GM12878 (cell line): ENCODE results near the gene AIP. TPM values are rescaled to one million over a fixed set of nuclear protein-coding genes. Genes with fewer than 3 reads are reported as not detected.

Experiments
- E2F4 ChIP-seq: IDR thresholded peaks from 2 replicates; pipeline ENCODE4 v1.6.1; 2012; ENCODE audit warnings: low read depth, low read length, improper control_type of control experiment
- E2F8 ChIP-seq: fragments of 450-650 bp; IDR thresholded peaks from 2 replicates; pipeline ENCODE4 v1.6.1; 2018; ENCODE audit warnings: mild to moderate bottlenecking, low read depth, moderate library complexity; ENCODE audit not compliant: partially characterized antibody
- EZH2 ChIP-seq: IDR thresholded peaks from 2 replicates; pipeline ENCODE4 v1.6.1; 2012; ENCODE audit warnings: low read depth, mild to moderate bottlenecking, control low read depth, inconsistent platforms, low read length, borderline replicate concordance; ENCODE audit not compliant: control insufficient read depth
- FOS ChIP-seq: IDR thresholded peaks from 3 replicates; pipeline ENCODE4 v1.6.1; 2011; ENCODE audit warnings: borderline replicate concordance; ENCODE audit not compliant: insufficient read length; ENCODE audit errors: extremely low read depth
- FOXK2 ChIP-seq: fragments of 450-650 bp; IDR thresholded peaks from 2 replicates; pipeline ENCODE4 v1.6.1; 2017; ENCODE audit warnings: mild to moderate bottlenecking, moderate library complexity
- GABPA ChIP-seq: IDR thresholded peaks from 2 replicates; pipeline ENCODE4 v1.6.1; 2014; ENCODE audit warnings: antibody characterized with exemption, low read depth, mild to moderate bottlenecking, inconsistent platforms
- HCFC1 ChIP-seq: fragments of 150-350 bp; IDR thresholded peaks from 2 replicates; pipeline ENCODE4 v1.6.1; 2014; ENCODE audit warnings: low read length
- NFXL1 ChIP-seq: fragments of 450-650 bp; IDR thresholded peaks from 2 replicates; pipeline ENCODE4 v1.6.1; 2017; ENCODE audit warnings: antibody characterized with exemption, mild to moderate bottlenecking, borderline replicate concordance
- NRF1 ChIP-seq: conservative IDR thresholded peaks from 2 replicates; pipeline ENCODE4 v1.6.1; 2011; ENCODE audit warnings: mild to moderate bottlenecking, low read depth, low read length, improper control_type of control experiment
- RCOR1 ChIP-seq: conservative IDR thresholded peaks from 2 replicates; pipeline ENCODE4 v1.6.1; 2012; ENCODE audit warnings: low read depth, low read length, improper control_type of control experiment
- SUZ12 ChIP-seq: fragments of 200-600 bp; sonication (generic); IDR thresholded peaks from one replicate; pipeline ENCODE4 v1.6.1; 2018; ENCODE audit warnings: antibody characterized with exemption, mild to moderate bottlenecking; ENCODE audit not compliant: unreplicated experiment
- TARDBP ChIP-seq: IDR thresholded peaks from 2 replicates; pipeline ENCODE4 v1.6.1; 2016; ENCODE audit warnings: borderline replicate concordance
- TCF3 ChIP-seq: IDR thresholded peaks from 2 replicates; pipeline ENCODE4 v1.6.1; 2012; ENCODE audit warnings: low read depth, mild to moderate bottlenecking, low read length, borderline replicate concordance; ENCODE audit not compliant: insufficient read depth
- YY1 ChIP-seq: IDR thresholded peaks from 2 replicates; pipeline ENCODE4 v1.6.1; 2011; ENCODE audit warnings: low read depth, mild to moderate bottlenecking, low read length
- ZNF24 ChIP-seq: fragments of 450-650 bp; IDR thresholded peaks from 2 replicates; pipeline ENCODE4 v1.6.1; 2017; ENCODE audit warnings: antibody characterized with exemption, mild to moderate bottlenecking
- ZNF274 ChIP-seq: IDR thresholded peaks from one replicate; pipeline ENCODE4 v1.8.0; 2011; ENCODE audit not compliant: insufficient read length, insufficient read depth
- ZNF622 ChIP-seq: fragments of 450-650 bp; IDR thresholded peaks from 2 replicates; pipeline ENCODE4 v1.6.1; 2017; ENCODE audit warnings: mild to moderate bottlenecking, inconsistent platforms
- polyA plus RNA-seq, 11 experiments: library from polyadenylated mRNA; depleted of rRNA in 4 of 11; unstranded in 6 of 11; stranded (reverse) in 5 of 11; fragments of >200 nt; fragmentation: Nextera tagmentation in 4 of 11; fragmentation: Illumina TruSeq in 1 of 11; extraction: Ambion mirVana in 4 of 11; extraction: Trizol in 1 of 11; gene quantifications; 1 replicate in 1 of 11; 2 replicates in 10 of 11; pipeline versions ENCODE4 v1.2.1 to v1.2.3, GENCODE V29; 2011 to 2016; ENCODE audit warnings: inconsistent platforms in 2 of 11, missing spikeins in 2 of 11, low read depth in 1 of 11
- total RNA-seq, 4 experiments: library from RNA; depleted of rRNA in 3 of 4; stranded (reverse); fragments of >200 nt in 3 of 4; fragmentation: Illumina TruSeq in 1 of 4; extraction: Trizol in 1 of 4; gene quantifications; 2 replicates each; pipeline versions ENCODE4 v1.2.1 to v1.2.3, GENCODE V29; 2013 to 2021
- TF ChIP-seq, protein P1 (sequence below): IDR thresholded peaks from 2 replicates; pipeline ENCODE4 v1.6.1; 2012; ENCODE audit warnings: low read length, inconsistent platforms
- TF ChIP-seq, protein P2 (sequence below): fragments of 450-650 bp; IDR thresholded peaks from 2 replicates; pipeline ENCODE4 v1.6.1; 2016; ENCODE audit warnings: mild to moderate bottlenecking, moderate library complexity, borderline replicate concordance
- TF ChIP-seq, protein P3 (sequence below): fragments of 450-650 bp; IDR thresholded peaks from 2 replicates; pipeline ENCODE4 v1.6.1; 2014; ENCODE audit warnings: mild to moderate bottlenecking

AIP gene
- total and polyA plus RNA-seq, 10 of the 15 experiments (the other 5 are each of a cell fraction or from before 2014, with no cell fraction given), result 12.6 to 164 (median 104) TPM

GRCh38 chr11:67504950-67505581, 22.2 kb downstream of the AIP start, which contains the start of gene PITPNM1 (continued):
- TF ChIP-seq E2F8 (no peak), FOXK2 (no peak), NFXL1 (no peak), E2F4 (no peak), SUZ12 (no peak), TCF3 (no peak), ZNF274 (no peak), ZNF622 (no peak), FOS (no peak), GABPA (no peak), RCOR1 (no peak), EZH2 (no peak), YY1 (no peak), HCFC1 (no peak), TARDBP (no peak), NRF1 (no peak), ZNF24 (no peak)
- TF ChIP-seq, protein P1, sequence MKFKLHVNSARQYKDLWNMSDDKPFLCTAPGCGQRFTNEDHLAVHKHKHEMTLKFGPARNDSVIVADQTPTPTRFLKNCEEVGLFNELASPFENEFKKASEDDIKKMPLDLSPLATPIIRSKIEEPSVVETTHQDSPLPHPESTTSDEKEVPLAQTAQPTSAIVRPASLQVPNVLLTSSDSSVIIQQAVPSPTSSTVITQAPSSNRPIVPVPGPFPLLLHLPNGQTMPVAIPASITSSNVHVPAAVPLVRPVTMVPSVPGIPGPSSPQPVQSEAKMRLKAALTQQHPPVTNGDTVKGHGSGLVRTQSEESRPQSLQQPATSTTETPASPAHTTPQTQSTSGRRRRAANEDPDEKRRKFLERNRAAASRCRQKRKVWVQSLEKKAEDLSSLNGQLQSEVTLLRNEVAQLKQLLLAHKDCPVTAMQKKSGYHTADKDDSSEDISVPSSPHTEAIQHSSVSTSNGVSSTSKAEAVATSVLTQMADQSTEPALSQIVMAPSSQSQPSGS, result no peak
- TF ChIP-seq, protein P2, sequence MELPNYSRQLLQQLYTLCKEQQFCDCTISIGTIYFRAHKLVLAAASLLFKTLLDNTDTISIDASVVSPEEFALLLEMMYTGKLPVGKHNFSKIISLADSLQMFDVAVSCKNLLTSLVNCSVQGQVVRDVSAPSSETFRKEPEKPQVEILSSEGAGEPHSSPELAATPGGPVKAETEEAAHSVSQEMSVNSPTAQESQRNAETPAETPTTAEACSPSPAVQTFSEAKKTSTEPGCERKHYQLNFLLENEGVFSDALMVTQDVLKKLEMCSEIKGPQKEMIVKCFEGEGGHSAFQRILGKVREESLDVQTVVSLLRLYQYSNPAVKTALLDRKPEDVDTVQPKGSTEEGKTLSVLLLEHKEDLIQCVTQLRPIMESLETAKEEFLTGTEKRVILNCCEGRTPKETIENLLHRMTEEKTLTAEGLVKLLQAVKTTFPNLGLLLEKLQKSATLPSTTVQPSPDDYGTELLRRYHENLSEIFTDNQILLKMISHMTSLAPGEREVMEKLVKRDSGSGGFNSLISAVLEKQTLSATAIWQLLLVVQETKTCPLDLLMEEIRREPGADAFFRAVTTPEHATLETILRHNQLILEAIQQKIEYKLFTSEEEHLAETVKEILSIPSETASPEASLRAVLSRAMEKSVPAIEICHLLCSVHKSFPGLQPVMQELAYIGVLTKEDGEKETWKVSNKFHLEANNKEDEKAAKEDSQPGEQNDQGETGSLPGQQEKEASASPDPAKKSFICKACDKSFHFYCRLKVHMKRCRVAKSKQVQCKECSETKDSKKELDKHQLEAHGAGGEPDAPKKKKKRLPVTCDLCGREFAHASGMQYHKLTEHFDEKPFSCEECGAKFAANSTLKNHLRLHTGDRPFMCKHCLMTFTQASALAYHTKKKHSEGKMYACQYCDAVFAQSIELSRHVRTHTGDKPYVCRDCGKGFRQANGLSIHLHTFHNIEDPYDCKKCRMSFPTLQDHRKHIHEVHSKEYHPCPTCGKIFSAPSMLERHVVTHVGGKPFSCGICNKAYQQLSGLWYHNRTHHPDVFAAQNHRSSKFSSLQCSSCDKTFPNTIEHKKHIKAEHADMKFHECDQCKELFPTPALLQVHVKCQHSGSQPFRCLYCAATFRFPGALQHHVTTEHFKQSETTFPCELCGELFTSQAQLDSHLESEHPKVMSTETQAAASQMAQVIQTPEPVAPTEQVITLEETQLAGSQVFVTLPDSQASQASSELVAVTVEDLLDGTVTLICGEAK, result no peak
- TF ChIP-seq, protein P3, sequence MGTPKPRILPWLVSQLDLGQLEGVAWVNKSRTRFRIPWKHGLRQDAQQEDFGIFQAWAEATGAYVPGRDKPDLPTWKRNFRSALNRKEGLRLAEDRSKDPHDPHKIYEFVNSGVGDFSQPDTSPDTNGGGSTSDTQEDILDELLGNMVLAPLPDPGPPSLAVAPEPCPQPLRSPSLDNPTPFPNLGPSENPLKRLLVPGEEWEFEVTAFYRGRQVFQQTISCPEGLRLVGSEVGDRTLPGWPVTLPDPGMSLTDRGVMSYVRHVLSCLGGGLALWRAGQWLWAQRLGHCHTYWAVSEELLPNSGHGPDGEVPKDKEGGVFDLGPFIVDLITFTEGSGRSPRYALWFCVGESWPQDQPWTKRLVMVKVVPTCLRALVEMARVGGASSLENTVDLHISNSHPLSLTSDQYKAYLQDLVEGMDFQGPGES, result no peak
